K562 treated with DMSO at 1 percent for 12 hours (cell line): ENCODE data around the gene CYRIA. TPM values are rescaled to one million over a fixed set of nuclear protein-coding genes. Genes with fewer than 3 reads are reported as not detected.

ENCODE experiments used
- total RNA-seq: library from RNA; unstranded; fragments of 300-600 nt; gene quantifications from 2 replicates; pipeline ENCODE4 v1.2.3, GENCODE V29; 2022; ENCODE audit not compliant: insufficient read depth

The CYRIA gene
- total RNA-seq, result 3.8 and 11.7 TPM in 2 replicates

GRCh38 chr2:16665748-16666448 lies at the start of gene CYRIA:
CYRIA (minus strand) TSS chr2:16665834; CDS start chr2:16588119, 77,715 bp downstream.

